Measurements from ENCODE around the gene TDRD9.

The TDRD9 gene

DNA sequence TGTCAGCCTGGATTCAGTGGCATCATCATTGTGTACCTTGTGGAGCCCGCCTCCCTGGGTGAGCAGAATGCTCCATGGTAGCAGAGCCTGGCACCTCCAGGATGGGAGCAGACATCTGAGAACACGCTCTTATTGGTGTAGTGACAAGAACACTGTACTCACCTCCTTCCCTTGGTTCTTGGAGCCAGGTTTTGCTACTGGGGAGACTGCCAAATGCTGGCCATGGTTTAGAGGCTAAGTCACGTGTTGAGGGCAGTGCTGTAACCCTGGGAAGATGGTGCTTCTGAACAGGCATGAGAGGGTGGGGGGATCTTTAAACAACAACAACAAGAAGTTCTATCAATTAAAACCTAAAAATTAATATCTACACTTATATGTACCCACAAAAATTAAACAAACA, 109.6 kb downstream of the TDRD9 start:
- TF ChIP-seq, protein P1, sequence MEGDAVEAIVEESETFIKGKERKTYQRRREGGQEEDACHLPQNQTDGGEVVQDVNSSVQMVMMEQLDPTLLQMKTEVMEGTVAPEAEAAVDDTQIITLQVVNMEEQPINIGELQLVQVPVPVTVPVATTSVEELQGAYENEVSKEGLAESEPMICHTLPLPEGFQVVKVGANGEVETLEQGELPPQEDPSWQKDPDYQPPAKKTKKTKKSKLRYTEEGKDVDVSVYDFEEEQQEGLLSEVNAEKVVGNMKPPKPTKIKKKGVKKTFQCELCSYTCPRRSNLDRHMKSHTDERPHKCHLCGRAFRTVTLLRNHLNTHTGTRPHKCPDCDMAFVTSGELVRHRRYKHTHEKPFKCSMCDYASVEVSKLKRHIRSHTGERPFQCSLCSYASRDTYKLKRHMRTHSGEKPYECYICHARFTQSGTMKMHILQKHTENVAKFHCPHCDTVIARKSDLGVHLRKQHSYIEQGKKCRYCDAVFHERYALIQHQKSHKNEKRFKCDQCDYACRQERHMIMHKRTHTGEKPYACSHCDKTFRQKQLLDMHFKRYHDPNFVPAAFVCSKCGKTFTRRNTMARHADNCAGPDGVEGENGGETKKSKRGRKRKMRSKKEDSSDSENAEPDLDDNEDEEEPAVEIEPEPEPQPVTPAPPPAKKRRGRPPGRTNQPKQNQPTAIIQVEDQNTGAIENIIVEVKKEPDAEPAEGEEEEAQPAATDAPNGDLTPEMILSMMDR (IDR thresholded peaks at IDR 0.05; ENCODE audit: extremely low read depth, missing control alignments) = no peak

DNA sequence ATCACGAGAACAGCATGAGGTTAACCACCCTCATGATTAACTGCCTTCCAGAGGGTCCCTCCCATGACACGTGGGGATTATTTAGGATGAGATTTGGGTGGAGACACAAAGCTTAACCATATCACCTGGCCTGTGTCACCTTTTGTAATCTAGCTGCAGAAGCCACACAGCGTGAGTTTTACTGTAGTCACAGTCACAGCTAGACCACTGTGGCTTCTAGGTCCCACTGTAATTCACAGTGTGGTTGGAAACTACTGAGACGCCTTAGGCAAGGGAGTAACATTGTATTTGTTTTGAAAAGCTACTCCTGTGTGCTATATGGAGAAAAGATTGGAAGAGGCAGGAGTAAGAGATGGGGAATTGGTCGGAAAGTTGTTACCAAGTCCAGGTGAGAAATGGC, 111.0 kb downstream of the TDRD9 start:
- no peak for DNase-seq (ENCODE audit: low spot score)
- TF ChIP-seq, protein P1 (IDR thresholded peaks at IDR 0.05; ENCODE audit: extremely low read depth, missing control alignments) = no peak

More for the DNA sequence above, 109.6 kb downstream of the TDRD9 start:
- no peak for DNase-seq (ENCODE audit: low spot score)

DNA sequence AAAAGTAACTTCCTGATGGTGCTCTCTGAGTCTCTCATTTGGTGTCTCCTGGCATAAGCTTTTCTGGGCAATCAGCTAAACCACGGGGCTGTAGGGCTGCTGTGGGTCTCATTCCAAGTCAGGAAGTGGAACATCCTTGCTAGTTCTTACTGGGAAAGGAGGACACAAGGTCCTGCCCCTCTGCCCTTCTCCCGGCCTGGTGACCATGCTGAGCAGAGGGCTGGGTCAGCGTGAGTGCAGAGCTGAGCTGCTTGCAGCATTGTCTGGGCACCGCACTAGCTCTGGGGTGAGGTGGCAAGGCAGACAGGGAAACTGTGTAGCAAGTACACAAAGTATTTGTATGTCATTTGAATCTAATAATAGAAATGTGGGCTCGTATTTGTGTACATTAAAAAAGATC, 112.3 kb downstream of the TDRD9 start:
- TF ChIP-seq, protein P1 (IDR thresholded peaks at IDR 0.05; ENCODE audit: extremely low read depth, missing control alignments) = no peak
- DNase-seq (ENCODE audit: low spot score) = no peak

DNA sequence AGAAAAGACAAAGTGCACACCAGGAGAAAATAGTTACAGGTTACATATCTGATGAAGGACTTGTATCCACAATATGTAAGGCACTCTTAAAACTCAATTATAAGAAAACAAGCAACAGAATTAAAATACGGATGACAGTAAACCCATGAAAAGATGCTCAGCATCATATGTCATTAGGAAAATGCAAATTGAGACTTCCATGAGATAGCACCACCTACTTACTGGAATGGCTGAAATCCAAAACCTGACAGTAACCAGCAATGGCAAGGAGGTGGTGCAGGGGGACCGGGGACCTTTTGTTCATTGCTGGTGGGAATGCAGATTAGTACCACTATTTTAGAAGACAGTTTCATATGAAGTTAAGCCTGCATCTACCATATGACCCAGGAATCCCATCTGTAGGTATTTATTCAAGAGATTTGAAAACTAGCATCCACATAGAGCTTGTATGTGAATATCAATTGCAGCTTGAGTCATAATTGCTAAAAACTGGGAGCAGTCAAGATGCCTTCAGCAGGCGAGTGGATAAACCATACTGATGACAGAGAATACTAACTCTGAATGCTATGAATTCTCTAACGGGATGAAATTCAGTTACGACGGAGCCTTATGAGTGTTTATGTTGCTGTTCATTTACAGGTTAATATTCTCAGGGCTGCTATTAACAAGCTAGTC, 113.3 kb downstream of the TDRD9 start:
- DNase-seq (ENCODE audit: low spot score) = no peak
- TF ChIP-seq, protein P1 (IDR thresholded peaks at IDR 0.05; ENCODE audit: extremely low read depth, missing control alignments) = no peak

DNA sequence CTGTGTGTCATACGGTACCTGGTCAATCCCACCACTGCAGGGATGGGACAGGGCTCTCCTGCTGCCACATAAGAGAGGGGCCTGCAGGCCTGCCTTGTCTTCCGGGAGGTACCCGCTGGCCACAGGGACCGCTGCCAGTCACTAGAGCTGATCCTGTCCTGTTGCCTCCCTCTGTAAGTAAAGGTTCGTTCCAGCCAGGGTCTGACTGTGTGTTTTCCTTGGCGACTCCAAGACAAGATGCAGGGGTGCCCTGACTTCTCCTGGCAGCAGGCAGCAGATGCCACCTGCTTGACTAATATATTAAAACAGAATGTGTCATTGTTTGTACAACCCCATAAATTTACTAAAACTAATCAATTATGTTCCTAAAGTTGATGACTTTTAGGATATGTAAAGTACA, 115.8 kb downstream of the TDRD9 start:
- TF ChIP-seq, protein P1 (IDR thresholded peaks at IDR 0.05; ENCODE audit: extremely low read depth, missing control alignments) = no peak
- no peak for DNase-seq (ENCODE audit: low spot score)

DNA sequence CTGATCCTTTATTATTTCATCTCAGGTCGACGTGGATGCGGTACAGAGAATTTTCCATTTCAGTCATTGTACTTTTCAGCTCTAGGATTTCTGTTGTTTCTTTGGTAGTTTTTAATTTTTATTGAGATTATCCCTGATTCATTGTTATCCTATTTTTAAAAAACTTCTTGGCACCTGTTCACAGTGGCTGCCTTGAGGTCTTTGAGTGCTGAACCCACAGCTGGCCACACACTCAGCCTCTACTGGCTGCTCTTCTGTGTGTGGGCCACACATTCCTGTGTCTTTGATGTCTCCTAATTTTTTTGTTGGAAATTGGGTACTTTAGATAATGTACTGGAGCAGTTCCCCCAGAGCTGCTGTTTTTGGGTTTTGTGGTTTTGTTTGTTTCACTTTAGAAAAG, 119.5 kb downstream of the TDRD9 start:
- TF ChIP-seq, protein P1 (IDR thresholded peaks at IDR 0.05; ENCODE audit: extremely low read depth, missing control alignments) = no peak
- DNase-seq (ENCODE audit: low spot score) = no peak

DNA sequence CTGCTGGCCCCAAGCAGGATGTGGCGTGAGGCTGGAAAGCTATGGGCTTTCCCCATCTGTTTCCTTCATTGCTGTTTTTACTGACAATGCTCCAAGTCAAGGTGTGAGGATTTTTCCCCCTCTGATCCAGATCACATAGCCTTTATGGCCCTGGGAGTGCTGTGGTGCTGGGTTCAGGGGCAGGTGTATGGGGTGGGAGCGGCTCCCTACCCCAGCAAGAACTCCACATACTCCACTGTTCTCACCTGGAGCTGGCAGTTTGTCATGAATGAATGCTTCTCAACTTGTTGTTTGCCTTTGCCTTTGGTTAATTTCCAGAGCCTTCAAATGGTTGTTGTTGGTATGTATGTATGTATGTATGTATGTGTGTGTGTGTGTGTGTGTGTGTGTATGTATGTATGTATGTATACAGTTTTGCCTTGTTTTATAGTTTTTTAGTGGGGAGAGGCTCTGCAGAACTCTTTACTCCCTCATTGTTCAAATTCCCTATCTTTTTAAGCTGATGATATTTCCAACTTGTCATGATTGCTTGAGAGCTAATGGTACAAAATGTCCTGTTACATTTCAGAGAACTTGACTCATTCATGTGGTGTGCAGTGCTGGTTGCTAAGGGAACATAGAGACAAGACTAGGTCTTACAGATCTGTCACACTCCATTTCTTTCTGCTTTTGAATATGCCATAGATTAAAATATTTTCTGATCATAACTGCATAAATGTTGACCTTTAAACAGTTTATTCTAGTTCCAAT, 120.7 kb downstream of the TDRD9 start:
- TF ChIP-seq, protein P1 (IDR thresholded peaks at IDR 0.05; ENCODE audit: extremely low read depth, missing control alignments) = no peak
- DNase-seq (ENCODE audit: low spot score) = no peak
